ENCODE data around the gene CLEC11A.

DNA sequence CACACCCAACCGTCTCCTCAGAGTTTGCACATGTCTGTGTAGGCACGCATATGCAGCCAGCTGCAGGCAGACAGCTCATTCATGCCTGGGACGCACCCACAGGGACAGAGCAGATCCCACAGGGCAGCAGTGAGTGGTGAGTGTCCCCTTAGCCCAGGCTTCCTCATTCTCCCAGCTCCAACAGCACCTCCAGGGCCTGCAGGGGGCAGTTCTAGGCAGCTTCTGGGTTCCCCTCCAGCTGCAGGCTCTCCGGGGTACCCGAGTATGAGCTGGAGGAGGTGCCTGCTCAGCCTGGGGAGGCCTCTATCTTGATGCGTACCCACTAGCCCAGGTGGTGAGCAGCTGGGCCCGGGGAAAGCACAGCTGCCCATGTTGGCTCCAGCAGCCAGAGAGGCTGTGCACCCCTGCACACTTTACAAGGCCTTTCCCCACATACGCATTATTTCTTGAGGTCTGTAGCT lies 2.2 kb upstream of the CLEC11A start:
- TF ChIP-seq, protein P1, sequence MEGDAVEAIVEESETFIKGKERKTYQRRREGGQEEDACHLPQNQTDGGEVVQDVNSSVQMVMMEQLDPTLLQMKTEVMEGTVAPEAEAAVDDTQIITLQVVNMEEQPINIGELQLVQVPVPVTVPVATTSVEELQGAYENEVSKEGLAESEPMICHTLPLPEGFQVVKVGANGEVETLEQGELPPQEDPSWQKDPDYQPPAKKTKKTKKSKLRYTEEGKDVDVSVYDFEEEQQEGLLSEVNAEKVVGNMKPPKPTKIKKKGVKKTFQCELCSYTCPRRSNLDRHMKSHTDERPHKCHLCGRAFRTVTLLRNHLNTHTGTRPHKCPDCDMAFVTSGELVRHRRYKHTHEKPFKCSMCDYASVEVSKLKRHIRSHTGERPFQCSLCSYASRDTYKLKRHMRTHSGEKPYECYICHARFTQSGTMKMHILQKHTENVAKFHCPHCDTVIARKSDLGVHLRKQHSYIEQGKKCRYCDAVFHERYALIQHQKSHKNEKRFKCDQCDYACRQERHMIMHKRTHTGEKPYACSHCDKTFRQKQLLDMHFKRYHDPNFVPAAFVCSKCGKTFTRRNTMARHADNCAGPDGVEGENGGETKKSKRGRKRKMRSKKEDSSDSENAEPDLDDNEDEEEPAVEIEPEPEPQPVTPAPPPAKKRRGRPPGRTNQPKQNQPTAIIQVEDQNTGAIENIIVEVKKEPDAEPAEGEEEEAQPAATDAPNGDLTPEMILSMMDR (IDR thresholded peaks at IDR 0.05): no peak
- TF ChIP-seq POLR2A (IDR thresholded peaks at IDR 0.05): no peak
